BE2C (cell line): ENCODE results near the gene PHF1.
"Not testable (repeated sequence)": the region's sequence is repeated elsewhere in the genome, so short reads cannot be mapped to it uniquely, and the experiment has no call there.

Experiments
- DNase-seq: peaks from one replicate; pipeline ENCODE4 v3.0.0-alpha.2; 2020
- H3K27me3 ChIP-seq: fragments of 250-450 bp; sonication (Bioruptor Pico); 2 replicates; pipeline ENCODE4 v1.5.1; 2020; ENCODE audit warnings: mild to moderate bottlenecking
- H3K36me3 ChIP-seq: fragments of 250-450 bp; sonication (Bioruptor Pico); 2 replicates; pipeline ENCODE4 v1.5.1; 2020; ENCODE audit warnings: mild to moderate bottlenecking
- H3K4me1 ChIP-seq: fragments of 250-450 bp; sonication (Bioruptor Pico); 2 replicates; pipeline ENCODE4 v1.5.1; 2020
- H3K4me3 ChIP-seq: 2 replicates; pipeline ENCODE4 v1.5.1; 2011; ENCODE audit warnings: low read depth, low read length
- H3K9me3 ChIP-seq: fragments of 250-450 bp; sonication (Bioruptor Pico); 2 replicates; pipeline ENCODE4 v1.5.1; 2020
- CTCF ChIP-seq: IDR thresholded peaks from 2 replicates; pipeline ENCODE4 v1.5.1; 2012; ENCODE audit warnings: mild to moderate bottlenecking, low read depth, low read length

PHF1 gene

GRCh38 chr6:33373960-33374910 is 36.6 kb upstream of the PHF1 start:
- no peaks in the 10 kb centered on the region for H3K4me1 ChIP-seq
- H3K36me3 ChIP-seq = no peaks in the 10 kb centered on the region
- H3K4me3 ChIP-seq = no peak overlapping the region
- no peaks in the 10 kb centered on the region for H3K27me3 ChIP-seq
- TF ChIP-seq CTCF = no peak
- DNase-seq = no peak
- H3K9me3 ChIP-seq = no peaks in the 10 kb centered on the region

DNA sequence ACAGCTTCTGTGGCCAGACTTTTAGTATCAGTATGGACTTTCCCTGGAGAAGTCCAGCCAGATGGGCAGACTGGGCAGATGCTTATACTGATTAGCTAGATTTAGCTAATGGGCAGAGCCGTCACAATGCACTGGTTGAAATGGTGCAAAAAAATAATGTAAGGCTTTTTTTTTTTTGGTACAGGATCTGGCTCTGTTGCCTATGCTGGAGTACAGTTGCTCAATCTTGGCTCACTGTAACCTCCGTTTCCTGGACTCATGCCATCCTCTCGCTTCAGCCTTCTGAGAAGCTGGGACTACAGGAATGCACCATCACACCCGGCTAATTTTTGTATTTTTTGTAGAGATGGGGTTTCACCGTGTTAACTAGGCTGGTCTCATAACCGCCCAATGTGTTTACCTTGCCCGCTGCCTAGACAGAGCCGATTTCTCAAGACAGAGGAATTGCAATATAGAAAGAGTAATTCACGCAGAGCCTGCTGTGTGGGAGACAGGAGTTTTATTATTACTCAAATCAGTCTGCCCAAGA is 35.6 kb upstream of the PHF1 start:
- no peak for DNase-seq
- H3K4me3 ChIP-seq = no peak overlapping the region
- H3K9me3 ChIP-seq = no peaks in the 10 kb centered on the region
- H3K36me3 ChIP-seq = no peaks in the 10 kb centered on the region
- no peaks in the 10 kb centered on the region for H3K4me1 ChIP-seq
- no peak for TF ChIP-seq CTCF
- H3K27me3 ChIP-seq = no peaks in the 10 kb centered on the region

- Histone ChIP-seq H3K4me1 (no peaks in the 10 kb centered on the region), H3K9me3 (no peaks in the 10 kb centered on the region), H3K27me3 (no peaks in the 10 kb centered on the region), H3K4me3 (no peak overlapping the region), H3K36me3 (no peaks in the 10 kb centered on the region)
- TF ChIP-seq CTCF = no peak
- DNase-seq = no peak
These were observed 33.6 kb upstream of the PHF1 start for GRCh38 chr6:33377171-33377570.

DNA sequence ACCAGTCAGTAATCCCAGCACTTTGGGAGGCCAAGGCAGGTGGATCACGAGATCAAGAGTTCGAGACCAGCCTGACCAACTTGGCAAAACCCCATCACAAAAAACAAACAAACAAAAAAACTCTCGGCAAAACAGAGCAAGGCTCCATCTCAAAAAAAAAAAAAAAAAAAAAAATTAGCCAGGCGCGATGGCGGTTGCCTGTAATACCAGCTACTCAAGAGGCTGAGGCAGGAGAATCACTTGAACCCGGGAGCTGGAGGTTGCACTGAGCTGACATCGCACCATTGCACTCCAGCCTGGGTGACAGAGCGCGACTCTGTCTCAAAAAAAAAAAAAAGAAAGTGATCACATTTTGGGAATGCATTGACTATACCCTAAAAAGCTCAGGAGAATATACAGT is 31.6 kb upstream of the PHF1 start:
- H3K9me3 ChIP-seq, H3K27me3 ChIP-seq, H3K4me1 ChIP-seq, H3K4me3 ChIP-seq, DNase-seq, H3K36me3 ChIP-seq: not testable (repeated sequence)

DNA sequence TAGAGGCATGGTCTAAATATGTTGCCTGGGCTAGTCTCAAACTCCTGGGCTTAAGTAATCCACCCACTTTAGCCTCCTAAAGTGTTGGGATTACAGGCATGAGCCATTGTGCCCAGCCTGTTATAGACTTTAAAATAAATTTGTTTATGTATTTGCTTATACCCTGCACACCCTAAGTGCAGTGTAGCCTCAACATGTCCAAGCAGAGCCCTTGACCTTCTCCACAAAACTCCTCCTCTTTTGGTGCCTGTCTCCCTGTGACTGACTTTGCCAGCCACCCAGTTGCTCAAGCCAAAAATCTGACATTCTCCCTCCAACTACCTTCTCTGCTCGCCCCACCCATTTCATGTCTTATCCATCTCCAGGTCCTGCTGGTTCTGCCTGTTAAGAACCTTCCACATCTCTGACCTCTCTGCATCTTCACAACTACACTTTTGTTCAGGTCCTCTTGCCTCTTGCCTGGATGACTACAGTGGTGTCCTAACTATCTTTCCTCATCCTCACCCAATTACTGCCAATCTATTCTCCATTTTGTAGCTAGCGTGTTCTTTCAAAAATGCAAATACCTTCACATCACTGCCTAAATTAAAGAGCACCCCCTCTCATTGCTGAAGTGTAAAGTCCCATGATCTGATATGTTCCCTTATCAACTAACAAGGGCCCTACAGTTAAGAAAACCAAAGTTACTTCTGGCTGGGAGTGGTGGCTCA is 30.4 kb upstream of the PHF1 start:
- Histone ChIP-seq H3K4me1 (no peaks in the 10 kb centered on the region), H3K36me3 (no peaks in the 10 kb centered on the region), H3K9me3 (no peaks in the 10 kb centered on the region), H3K4me3 (no peak overlapping the region), H3K27me3 (no peaks in the 10 kb centered on the region)
- TF ChIP-seq CTCF = no peak
- DNase-seq = no peak

- DNase-seq = no peak
- H3K4me3 ChIP-seq = no peak overlapping the region
- H3K27me3 ChIP-seq = no peaks in the 10 kb centered on the region
- no peaks in the 10 kb centered on the region for H3K36me3 ChIP-seq
- TF ChIP-seq CTCF = no peak
- H3K4me1 ChIP-seq = no peaks in the 10 kb centered on the region
- no peaks in the 10 kb centered on the region for H3K9me3 ChIP-seq
These were observed 27.2 kb upstream of the PHF1 start for GRCh38 chr6:33383427-33384185.
